Activated naive CD4-positive, alpha-beta T cell treated with anti-CD3 and anti-CD28 coated beads, Interleukin-2, amount 50 U/mL, for 16 hours (primary cell): ENCODE results near the gene ACTR2.
A peak's percentile ranks its signal among the peaks of the same experiment; 100 is the strongest.
"Not testable (repeated sequence)": the region's sequence is repeated elsewhere in the genome, so short reads cannot be mapped to it uniquely, and the experiment has no call there.

Experiments
- DNase-seq: peaks from one replicate; pipeline ENCODE4 v3.0.0-alpha.2; 2020

Gene ACTR2

DNA sequence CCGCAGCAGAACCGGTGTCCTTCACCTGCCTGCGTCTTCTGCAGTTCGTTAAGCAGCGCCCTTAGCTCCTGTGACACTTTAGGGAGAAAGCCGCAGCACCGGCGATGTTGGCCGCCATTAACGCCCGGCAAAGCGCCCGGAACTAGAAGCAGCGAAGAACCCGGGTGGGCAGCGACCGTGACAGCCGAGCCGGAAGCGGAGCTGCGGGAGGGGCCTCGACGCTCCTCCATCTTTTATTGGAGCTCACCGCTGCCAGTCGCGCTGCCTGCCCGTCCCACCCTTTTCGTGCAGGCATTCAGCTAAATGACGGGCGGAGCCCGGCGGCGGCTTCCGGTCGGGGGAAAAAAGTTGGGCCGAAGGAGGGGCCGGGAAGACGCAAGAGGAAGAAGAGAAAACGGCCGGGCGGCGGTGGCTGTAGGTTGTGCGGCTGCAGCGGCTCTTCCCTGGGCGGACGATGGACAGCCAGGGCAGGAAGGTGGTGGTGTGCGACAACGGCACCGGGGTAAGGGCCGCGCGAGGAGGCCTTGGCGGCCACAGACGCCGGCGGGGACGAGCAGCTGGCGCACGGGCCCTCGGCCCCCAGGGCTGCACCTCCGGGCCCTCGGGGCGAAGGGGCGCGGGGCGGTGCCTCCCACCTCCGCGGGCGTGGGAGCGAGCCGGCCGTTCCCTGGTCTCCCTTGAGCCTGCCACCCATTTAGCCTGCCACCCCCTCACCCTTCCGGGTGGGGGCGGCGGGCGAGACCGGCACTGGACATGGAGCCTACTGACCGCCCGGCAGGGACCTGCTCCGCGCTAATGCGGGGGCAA, at the start of gene ACTR2:
TSS of gene ACTR2 (plus strand) at position 376 of the 807 bp plus-strand sequence. CDS start at position 455, 79 bp downstream.
- peak; percentile 95 for DNase-seq

- no peak for DNase-seq
Measured at GRCh38 chr2:65182570-65182969, 45.1 kb upstream of the ACTR2 start.

- DNase-seq = not testable (repeated sequence)
Measured at GRCh38 chr2:65183406-65183805, 44.2 kb upstream of the ACTR2 start.

GRCh38 chr2:65185012-65185411, 42.6 kb upstream of the ACTR2 start:
- no peak for DNase-seq

- DNase-seq = no peak
Measured at GRCh38 chr2:65186093-65186868, 41.4 kb upstream of the ACTR2 start.

- DNase-seq = peak; percentile 61
Measured at GRCh38 chr2:65186872-65187851, 40.5 kb upstream of the ACTR2 start.

GRCh38 chr2:65193446-65193845, 34.2 kb upstream of the ACTR2 start:
- no peak for DNase-seq

- no peak for DNase-seq
Measured at GRCh38 chr2:65198737-65199136, 28.9 kb upstream of the ACTR2 start.

GRCh38 chr2:65199166-65199565, 28.5 kb upstream of the ACTR2 start:
- no peak for DNase-seq

- no peak for DNase-seq
Measured at GRCh38 chr2:65199891-65200290, 27.7 kb upstream of the ACTR2 start.

DNA sequence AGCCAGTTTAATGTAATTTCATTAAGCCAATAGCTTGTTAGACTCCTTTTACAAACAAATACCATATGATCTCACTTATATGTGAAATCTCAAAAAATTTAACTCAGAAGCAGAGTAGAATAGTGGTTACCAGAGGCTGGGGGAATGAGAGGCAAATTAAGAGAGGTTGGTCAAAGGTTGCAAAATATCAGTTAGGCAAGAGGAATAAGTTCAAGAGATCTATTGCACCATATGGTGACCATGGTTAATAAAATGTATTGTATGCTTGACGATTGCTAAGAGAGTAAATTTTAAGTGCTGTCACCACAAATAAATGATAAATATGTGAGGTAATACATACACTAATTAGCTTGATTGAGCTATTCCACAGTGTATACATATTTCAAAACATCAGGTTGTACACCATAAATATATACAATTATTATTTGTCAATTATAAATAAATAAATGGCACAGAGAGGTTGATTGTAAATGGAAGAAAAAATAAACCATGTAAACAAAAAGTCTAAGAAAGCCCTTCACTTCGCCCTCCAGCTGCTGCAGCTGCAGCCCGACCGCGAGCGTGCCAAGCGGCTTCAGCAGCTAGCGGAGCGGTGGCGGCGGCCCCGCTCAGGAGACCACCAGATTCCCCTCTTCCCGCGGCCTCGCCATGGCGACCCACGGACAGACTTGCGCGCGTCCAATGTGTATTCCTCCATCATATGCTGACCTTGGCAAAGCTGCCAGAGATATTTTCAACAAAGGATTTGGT, 23.0 kb upstream of the ACTR2 start:
- DNase-seq = no peak

DNA sequence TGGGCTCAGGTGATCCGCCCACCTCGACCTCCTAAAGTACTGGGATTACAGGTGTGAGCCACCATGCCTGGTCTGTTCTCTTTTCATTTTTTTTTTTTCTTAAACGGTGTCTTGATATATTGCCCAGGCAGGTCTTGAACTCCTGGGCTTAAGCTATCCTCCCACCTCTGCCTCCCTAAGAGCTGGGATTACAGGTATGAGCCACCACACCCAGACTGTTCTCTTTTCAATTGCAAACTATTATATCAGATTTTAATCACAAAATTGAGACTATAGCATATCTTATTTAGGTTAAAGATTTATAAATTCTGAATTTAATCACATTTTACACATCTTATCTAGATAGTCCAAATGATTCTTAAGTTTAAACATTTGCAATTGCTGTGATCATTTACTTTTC, 15.5 kb upstream of the ACTR2 start:
- DNase-seq = no peak

DNA sequence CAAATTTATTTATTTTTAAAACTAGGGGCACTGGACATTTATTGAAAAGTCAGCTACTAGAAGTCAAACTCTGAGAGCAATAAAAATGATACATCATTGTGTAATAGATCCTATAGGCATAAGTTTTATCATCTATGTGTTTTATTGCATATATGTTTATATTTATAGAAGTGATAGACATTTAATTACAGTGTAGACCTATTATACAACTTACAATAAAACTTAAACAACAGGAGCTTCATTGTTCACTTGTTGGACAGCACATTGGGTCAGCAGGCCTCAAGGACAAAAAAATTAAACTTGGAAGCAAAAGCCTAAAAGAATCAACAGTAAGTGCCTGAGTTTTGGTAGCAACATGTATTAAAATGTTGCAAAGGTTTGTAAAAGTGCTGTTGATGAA, 15.0 kb upstream of the ACTR2 start:
- DNase-seq = no peak

- DNase-seq = no peak
Measured at GRCh38 chr2:65213035-65213434, 14.6 kb upstream of the ACTR2 start.

DNA sequence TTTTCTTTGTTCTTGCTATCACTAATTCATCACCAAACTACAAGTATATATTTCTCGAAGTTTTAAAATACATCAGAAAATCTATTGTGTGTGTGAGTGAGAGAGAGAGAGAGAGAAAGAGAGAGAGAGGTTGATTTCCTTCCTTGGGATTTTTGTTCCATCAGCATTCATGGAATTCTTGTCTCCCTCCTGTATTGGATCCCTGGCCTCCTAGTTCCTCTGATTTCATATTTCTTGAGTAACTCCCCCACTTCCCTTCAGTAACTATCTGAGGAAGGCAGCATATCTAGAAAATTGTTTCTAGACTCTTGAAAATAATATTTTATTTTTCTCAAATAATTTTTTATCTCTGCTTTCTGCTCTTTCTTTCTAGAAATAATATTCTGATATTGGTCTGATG, 13.3 kb upstream of the ACTR2 start:
- no peak for DNase-seq

DNA sequence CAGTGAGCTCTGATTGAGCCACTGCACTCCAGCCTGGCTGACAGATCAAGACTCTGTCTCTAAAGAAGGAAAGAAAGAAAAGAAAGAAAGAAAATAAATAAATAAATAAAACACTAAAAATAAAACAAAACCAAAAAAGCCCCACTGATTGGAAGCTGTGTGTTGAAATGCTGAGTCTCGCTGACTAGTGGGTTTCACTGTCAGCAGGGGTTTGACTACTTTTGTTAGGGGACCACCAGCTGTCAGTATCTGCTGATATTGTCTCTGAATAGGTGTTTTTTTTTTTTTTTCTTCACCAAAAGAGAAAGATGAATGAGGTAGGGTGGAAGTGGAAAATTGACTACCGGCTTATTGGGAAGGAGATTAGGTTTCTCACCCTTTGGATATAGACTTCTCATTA, 12.8 kb upstream of the ACTR2 start:
- DNase-seq = no peak

DNA sequence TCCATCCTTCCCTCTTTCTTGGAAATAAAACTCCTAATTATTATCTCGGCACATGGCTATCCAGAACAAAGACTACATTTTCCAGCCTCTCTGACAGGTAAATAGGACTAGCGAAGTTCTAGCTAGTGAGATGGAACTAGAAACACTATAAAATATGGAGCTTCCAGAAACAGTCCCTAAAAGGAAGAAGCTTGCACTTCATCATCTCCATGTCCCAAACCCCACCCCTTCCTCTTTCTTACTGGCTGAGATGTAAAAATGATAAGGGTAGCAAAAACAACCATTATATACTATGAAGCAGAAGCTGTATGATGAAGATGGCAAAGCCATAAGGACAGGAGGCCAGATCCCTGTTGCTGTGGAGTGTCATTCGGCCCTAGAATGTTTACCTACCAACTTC, 11.7 kb upstream of the ACTR2 start:
- DNase-seq = no peak

- no peak for DNase-seq
Measured at GRCh38 chr2:65220432-65221131, 7.0 kb upstream of the ACTR2 start.

- DNase-seq = not testable (repeated sequence)
Measured at GRCh38 chr2:65221275-65221674, 6.4 kb upstream of the ACTR2 start.

- no peak for DNase-seq
Measured at GRCh38 chr2:65227020-65227455, 593 bp upstream of the ACTR2 start.

DNA sequence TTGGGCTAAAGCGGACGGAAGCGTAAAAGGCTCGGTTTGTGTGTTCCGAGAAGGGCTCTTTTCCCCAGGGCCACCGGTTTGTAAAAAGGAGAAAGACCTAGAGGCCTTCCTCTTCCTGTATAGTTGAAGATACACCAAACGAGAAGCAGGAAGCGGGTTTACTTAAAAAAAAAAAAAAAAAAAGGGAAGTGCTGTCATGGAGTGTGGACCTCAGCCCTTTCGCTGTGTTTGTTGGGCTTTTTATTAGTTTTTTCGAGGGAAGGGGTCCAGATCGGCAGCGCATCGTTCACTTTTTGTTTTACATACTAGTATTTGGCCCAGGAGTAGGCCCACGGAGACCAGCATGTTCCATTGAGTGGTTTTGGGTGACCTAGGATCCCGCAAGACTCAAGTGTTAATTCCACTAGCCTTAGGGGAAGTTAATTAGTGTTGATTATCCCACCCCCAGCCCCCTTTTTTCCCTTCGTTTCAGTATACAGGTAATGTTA, 676 bp downstream of the ACTR2 start:
- no peak for DNase-seq
